HG03442 (cell line): Measurements from ENCODE around the gene TTC32.

Experiments used
- ATAC-seq: cut with Tn5 transposase; IDR thresholded peaks from one replicate; pipeline ENCODE4 v1.9.1; 2021; ENCODE audit warnings: mild to moderate bottlenecking, moderate library complexity; ENCODE audit not compliant: unreplicated experiment

TTC32 gene

DNA sequence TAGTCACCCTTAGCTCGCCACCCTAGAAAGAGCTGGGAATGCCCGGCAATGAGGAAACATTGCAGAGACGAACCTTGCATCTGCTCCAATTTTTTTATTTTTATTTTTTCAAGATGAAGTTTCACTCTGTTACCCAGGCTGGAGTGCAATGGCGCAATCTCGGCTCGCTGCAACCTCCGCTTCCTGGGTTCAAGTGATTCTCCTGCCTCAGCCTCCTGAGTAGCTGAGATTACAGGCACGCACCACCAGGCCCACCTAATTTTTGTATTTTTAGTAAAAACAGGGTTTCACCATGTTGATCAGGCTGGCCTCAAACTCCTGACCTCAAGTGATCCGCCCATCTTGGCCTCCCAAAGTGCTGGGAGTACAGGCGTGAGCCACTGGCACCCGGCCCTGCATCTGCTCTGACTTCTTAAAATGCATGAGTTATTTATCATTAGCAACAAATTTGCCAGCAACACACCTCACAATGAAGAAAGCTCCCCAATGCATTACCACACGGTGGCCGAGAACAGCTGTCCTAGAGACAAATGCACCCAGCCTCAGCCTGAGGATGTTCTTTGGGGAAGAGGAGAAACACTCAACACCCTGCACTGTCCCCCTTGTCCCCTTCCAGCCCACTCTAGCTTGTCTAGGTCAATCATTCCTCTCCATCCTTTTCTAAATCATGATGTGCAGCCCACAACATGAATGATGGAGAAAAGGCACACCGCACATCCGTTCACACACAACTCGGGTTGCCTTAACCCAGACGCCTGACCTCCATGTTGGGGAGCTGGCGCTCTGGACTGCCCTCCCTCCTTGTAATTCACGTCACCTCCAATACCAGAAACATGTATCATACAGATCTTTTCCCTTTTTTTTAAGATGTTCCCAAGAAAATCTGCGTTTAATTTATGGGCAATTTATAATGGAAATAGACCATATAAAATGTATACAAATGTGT lies 46.9 kb downstream of the TTC32 start:
- no peak for ATAC-seq

DNA sequence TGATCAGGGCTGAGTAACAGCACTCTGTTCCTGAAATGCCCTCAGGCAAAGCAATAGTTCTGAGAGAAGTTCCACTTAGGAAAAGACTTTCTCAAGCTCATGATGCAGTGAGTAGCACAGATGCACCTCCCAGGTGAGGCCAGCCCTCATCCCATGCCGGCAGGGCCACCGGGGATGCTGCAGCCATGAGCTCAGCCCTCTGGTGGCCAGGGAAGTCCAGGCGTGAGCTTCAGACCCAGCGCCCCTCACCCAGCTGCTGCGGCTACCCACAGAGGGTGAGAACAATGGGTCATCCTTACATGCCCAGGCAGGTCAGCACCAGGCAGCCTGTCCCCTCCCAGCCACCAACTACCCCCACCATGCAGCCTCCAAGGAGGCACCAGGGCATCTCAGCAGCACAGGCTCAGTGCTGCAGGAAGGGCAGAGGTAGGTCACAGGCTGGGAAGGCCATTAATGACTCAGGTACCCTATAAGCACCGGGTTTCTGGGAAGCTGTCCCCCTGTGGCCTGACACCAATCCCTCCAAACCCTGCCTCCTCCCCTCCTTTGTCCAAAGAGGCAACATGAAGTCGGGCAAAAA lies 50.6 kb downstream of the TTC32 start:
- ATAC-seq = no peak

DNA sequence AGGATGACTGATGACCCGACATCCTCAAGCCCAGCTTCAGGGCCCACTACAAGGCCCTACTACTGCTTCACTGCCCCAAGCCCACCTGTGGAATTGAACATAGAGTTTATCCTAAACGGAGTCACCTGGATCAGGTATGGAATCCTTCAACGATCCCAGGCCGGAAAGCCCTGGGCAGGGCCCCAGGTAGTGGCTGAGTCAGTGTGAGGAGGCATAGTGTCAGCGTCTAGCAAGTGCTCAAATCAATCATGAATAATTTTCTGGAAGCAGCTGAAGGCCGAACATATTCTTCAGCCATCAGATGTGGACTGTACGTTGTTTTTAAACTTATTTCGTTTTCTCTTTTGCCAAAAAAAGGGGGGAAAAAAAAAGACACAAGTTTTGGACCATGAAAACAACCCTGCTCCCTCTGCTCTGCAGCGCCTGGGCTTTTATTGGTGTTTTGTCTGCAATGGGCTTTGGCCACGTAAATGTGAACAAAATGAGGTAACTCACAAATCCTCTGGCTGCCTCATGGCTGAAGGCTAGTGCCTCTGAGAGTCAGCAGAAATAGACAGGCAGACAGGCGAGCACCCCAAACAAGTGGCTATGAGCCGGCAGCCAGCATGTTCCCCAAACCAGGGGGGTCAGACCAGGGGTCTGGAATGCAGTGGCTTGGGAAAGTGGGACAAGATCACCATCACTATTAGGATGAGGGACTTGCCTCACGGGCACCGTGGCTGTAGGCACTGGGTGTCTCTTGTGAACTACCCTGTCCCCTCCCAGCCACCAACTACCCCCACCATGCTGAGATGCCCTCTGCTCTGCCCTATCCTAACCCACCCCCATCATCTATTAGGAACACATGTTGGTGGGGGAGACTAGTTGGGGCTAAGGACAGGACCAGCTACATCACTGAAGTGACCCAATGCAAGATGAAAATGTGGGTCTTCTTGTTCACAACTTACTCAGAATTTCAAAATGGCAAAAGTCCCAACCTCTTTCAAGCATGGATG lies 51.4 kb downstream of the TTC32 start:
- no peak for ATAC-seq

DNA sequence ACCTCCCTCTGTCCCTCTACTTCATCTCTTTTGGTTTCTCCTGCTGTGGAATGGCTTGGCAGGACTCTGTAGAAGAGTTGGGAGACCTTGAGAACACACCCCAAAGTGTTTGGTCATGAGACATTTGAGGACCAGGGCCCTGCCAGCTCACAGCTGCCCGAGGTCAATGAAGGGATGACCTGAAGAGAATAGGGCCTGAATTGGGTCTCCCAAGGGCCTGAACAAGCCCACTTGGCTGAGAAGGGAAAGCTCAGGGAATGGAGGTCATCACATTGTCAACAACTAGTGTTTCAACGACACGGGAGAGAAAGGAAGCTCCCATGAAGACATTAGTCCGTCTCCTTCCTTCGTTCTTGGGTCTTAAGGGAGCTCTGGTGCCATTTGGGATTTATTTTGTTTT lies 52.8 kb downstream of the TTC32 start:
- no peak for ATAC-seq

DNA sequence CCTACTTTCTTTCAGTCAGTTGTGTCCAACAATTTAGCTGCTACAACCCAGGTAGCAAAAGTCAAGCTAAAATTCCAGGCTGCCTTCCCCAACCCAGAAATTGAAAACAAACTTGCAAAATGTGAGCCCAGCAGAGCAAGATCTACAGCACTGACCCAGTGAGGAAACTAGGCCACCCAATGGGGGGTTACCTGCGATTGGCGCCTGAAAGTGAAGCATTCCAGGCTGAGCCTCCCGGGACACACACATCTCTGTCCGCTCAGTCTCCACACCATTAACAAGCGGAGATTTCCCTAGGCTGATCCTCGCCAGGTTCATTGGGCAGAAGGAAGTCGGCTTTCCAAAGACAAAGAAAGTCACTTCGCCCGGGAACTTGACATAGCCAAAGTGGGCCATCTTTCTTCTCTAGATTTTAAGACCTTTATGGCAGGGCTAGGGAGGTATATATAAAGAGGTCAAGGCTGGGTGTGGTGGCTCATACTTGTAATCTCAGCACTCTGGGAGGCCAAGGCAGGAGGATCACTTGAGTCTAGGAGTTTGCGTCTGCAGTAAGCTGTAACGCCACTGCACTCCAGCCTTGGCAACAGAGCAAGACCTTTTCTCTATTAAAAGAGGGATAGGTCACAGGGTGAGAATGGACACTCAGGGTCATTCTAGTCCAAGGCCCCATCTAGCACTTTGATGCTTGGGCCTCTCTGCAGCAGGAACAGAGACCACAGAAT lies 53.6 kb downstream of the TTC32 start:
- ATAC-seq = no peak

DNA sequence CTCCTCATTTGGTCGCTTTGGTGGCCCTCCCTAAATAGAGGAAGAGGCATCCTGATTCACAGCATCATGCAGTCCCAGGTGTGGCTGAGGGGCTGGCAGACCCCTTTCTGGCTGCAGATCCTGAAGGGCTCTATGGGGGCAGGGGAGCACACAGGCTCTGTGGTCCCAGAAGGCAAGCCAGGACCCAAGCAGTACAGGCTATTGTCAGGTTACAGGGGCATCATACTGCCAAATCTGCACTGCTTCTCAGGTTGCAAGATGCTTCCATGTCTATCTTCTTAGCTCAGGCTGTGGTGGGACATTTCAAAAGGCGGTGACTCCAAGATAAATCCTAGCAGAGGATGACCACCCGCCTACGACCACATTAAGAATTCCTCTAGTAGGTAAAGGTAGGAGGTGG lies 54.3 kb downstream of the TTC32 start:
- no peak for ATAC-seq
